PC-9 (cell line): ENCODE data around the gene EYS. TPM values are rescaled to one million over a fixed set of nuclear protein-coding genes. Genes with fewer than 3 reads are reported as not detected.

Experiments used
- BruUV-seq: library from RNA; stranded (reverse); fragments of 400-500 nt; replicated peaks from 2 replicates; lab custom pipeline; 2021; lab: Mats Ljungman, UMichigan
- CTCF ChIA-PET: fragments of 300-600 bp; sonication (Branson Sonifier 250); formaldehyde crosslinking; loops from one replicate; lab custom pipeline; 2022; ENCODE audit warnings: antibody characterized with exemption; lab: Charles Lee
- POLR2A ChIA-PET: fragments of 300-600 bp; sonication (Branson Sonifier 250); formaldehyde crosslinking; loops from one replicate; lab custom pipeline; 2022; ENCODE audit warnings: antibody characterized with exemption; ENCODE audit not compliant: unreplicated experiment; lab: Charles Lee
- DNase-seq, 2 experiments: peaks; one replicate each; pipeline versions ENCODE4 v3.0.0 to v3.0.0-alpha.2; 2015 to 2022; ENCODE audit warnings: mixed read lengths in 1 of 2
- H2AFZ ChIP-seq: fragments of 200-600 bp; sonication (generic); 2 replicates; pipeline ENCODE4 v1.8.1; 2017; ENCODE audit warnings: antibody characterized with exemption
- H3F3A ChIP-seq: fragments of 200-600 bp; sonication (generic); 2 replicates; pipeline ENCODE4 v1.8.1; 2017; ENCODE audit warnings: antibody characterized with exemption, mild to moderate bottlenecking, low read depth; ENCODE audit not compliant: insufficient read depth
- H3K27ac ChIP-seq: fragments of 200-600 bp; sonication (generic); 2 replicates; pipeline ENCODE4 v1.6.1; 2016; ENCODE audit warnings: mixed run types
- H3K27me3 ChIP-seq: fragments of 200-600 bp; sonication (generic); 2 replicates; pipeline ENCODE4 v1.6.1; 2016; ENCODE audit warnings: low read depth, mixed run types; ENCODE audit not compliant: insufficient read depth
- H3K36me3 ChIP-seq: fragments of 200-600 bp; sonication (generic); 2 replicates; pipeline ENCODE4 v1.6.1; 2016; ENCODE audit warnings: low read depth, mixed run types
- H3K4me1 ChIP-seq: fragments of 200-600 bp; sonication (generic); replicated peaks from 2 replicates; pipeline ENCODE4 v1.6.1; 2016; ENCODE audit warnings: mixed run types; ENCODE audit not compliant: insufficient read depth
- H3K4me2 ChIP-seq: fragments of 200-600 bp; sonication (generic); 2 replicates; pipeline ENCODE4 v1.6.1; 2017; ENCODE audit warnings: mixed run types
- H3K4me3 ChIP-seq: fragments of 200-600 bp; sonication (generic); 2 replicates; pipeline ENCODE4 v1.6.1; 2016; ENCODE audit warnings: mixed run types
- H3K79me2 ChIP-seq: fragments of 200-600 bp; sonication (generic); 2 replicates; pipeline ENCODE4 v1.6.1; 2017; ENCODE audit warnings: low read depth, mixed run types
- H3K9me2 ChIP-seq: fragments of 200-600 bp; sonication (generic); 2 replicates; pipeline ENCODE4 v1.8.1; 2017; ENCODE audit warnings: mild to moderate bottlenecking; ENCODE audit not compliant: insufficient read depth
- H3K9me3 ChIP-seq: fragments of 200-600 bp; sonication (generic); 2 replicates; pipeline ENCODE4 v1.8.1; 2016; ENCODE audit warnings: low read depth; ENCODE audit not compliant: insufficient read depth
- H4K20me1 ChIP-seq: fragments of 200-600 bp; sonication (generic); 2 replicates; pipeline ENCODE4 v1.8.1; 2017; ENCODE audit not compliant: insufficient read depth
- EZH2 ChIP-seq: fragments of 200-600 bp; sonication (generic); IDR thresholded peaks from 2 replicates; pipeline ENCODE4 v1.8.0; 2017; ENCODE audit warnings: antibody characterized with exemption, low read depth
- intact Hi-C: fragments of 100-400 bp; cut with micrococcal nuclease; formaldehyde crosslinking; loops from one replicate; pipeline ENCODE4 v1.10.0; 2022; ENCODE audit not compliant: unreplicated experiment
- total RNA-seq: library from RNA; stranded (reverse); gene quantifications from 2 replicates; pipeline ENCODE4 v1.2.3, GENCODE V29; 2021
- TF ChIP-seq, protein P1 (sequence below): fragments of 200-600 bp; sonication (generic); conservative IDR thresholded peaks from 2 replicates; pipeline ENCODE4 v1.6.1; 2017; ENCODE audit warnings: mixed run types, antibody characterized with exemption, mild to moderate bottlenecking, moderate library complexity

Gene EYS
- total RNA-seq, 1 experiment from 2014 or later = not detected

DNA sequence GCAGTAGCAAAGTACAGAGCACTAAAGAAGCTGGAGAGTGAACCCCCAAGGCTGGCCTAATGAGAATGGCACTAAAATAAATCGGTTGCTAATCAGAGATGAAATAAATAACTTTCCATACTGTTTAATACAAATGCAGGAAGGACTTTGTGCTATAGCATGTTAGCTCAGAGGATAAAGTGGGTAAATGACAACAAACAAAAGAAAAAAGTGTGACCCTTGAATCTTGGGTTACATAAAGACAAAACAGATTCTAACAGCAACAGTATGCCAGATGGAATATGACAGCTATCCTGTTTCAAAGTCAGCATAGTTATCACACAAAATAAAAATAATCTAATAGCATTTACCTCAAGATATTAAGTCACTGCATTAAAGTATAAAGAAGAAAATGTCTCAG is 1448.7 kb downstream of the EYS start:
- intact Hi-C loops = no loop called here
- ChIA-PET CTCF (no interaction called here), POLR2A (no interaction called here)
- no peak for DNase-seq
- Histone ChIP-seq H4K20me1 (no peaks in the 10 kb centered on the region), H2AFZ (no peak overlapping the region), H3K27me3 (no peaks in the 10 kb centered on the region), H3K4me3 (no peak overlapping the region), H3K9me3 (no peaks in the 10 kb centered on the region), H3K9me2 (no peaks in the 10 kb centered on the region), H3K79me2 (no peaks in the 10 kb centered on the region), H3K36me3 (no peaks in the 10 kb centered on the region), H3K27ac (no peak overlapping the region), H3F3A (no peaks in the 10 kb centered on the region), H3K4me1 (no peaks in the 10 kb centered on the region), H3K4me2 (no peak overlapping the region)
- TF ChIP-seq, protein P1, sequence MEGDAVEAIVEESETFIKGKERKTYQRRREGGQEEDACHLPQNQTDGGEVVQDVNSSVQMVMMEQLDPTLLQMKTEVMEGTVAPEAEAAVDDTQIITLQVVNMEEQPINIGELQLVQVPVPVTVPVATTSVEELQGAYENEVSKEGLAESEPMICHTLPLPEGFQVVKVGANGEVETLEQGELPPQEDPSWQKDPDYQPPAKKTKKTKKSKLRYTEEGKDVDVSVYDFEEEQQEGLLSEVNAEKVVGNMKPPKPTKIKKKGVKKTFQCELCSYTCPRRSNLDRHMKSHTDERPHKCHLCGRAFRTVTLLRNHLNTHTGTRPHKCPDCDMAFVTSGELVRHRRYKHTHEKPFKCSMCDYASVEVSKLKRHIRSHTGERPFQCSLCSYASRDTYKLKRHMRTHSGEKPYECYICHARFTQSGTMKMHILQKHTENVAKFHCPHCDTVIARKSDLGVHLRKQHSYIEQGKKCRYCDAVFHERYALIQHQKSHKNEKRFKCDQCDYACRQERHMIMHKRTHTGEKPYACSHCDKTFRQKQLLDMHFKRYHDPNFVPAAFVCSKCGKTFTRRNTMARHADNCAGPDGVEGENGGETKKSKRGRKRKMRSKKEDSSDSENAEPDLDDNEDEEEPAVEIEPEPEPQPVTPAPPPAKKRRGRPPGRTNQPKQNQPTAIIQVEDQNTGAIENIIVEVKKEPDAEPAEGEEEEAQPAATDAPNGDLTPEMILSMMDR = no peak
- TF ChIP-seq EZH2 = no peak
- BruUV-seq = no TSS peak

DNA sequence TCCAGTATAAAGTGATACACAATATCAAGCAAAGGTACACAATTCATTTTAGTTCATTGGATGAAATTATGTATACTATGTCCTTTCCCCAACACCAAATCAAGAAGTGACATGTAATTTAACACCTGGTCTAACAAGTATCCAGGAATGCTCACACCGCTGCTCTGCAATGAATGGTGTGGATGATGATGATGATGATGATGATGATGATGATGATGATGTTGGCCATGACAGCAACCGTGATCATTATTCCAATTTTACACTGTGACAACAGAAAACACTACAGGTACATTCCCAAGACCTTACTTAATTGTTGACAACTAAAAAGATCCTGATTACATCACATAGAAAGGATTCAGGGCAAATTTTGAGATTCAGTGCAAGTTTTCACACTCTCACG is 1449.4 kb downstream of the EYS start:
- intact Hi-C loops = no loop called here
- no TSS peak for BruUV-seq
- ChIA-PET POLR2A (no interaction called here), CTCF (no interaction called here)
- Histone ChIP-seq H3K27ac (no peak overlapping the region), H4K20me1 (no peaks in the 10 kb centered on the region), H3K27me3 (no peaks in the 10 kb centered on the region), H3F3A (no peaks in the 10 kb centered on the region), H3K9me3 (no peaks in the 10 kb centered on the region), H3K4me3 (no peak overlapping the region), H2AFZ (no peak overlapping the region), H3K9me2 (no peaks in the 10 kb centered on the region), H3K79me2 (no peaks in the 10 kb centered on the region), H3K4me2 (no peak overlapping the region), H3K4me1 (no peaks in the 10 kb centered on the region), H3K36me3 (no peaks in the 10 kb centered on the region)
- DNase-seq = no peak
- no peak for TF ChIP-seq EZH2
- TF ChIP-seq, protein P1 = no peak

DNA sequence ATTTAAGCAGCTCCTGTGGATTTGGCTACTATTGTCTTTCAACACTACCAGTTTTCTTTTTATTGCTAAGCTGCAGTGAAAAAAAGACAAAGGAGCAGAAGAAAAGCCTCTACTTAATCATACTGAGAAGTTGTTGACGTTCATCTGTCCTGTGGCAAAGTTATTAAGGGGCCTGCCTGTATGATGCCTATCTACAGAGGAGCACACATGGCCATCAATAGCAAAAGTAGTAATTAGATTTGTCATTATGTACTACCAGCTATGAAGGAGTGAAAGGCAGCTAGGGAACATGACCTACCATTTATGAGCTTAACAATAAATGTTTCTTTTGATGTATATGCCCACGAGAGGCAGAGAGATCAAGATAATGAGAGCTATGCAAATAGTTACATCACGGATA is 1450.5 kb downstream of the EYS start:
- Histone ChIP-seq H3K9me2 (no peaks in the 10 kb centered on the region), H3K4me2 (no peak overlapping the region), H3K27me3 (no peaks in the 10 kb centered on the region), H4K20me1 (no peaks in the 10 kb centered on the region), H3F3A (no peaks in the 10 kb centered on the region), H3K9me3 (no peaks in the 10 kb centered on the region), H3K4me3 (no peak overlapping the region), H3K79me2 (no peaks in the 10 kb centered on the region), H3K27ac (no peak overlapping the region), H3K4me1 (no peaks in the 10 kb centered on the region), H2AFZ (no peak overlapping the region), H3K36me3 (no peaks in the 10 kb centered on the region)
- TF ChIP-seq, protein P1 = no peak
- TF ChIP-seq EZH2 = no peak
- intact Hi-C loops = no loop called here
- ChIA-PET CTCF (no interaction called here), POLR2A (no interaction called here)
- no peak for DNase-seq
- BruUV-seq = no TSS peak
